PFSK-1 (cell line): ENCODE data around the gene WDR38.

Experiments used
- FOXP2 ChIP-seq: optimal IDR thresholded peaks from 2 replicates; pipeline ENCODE3; 2011; ENCODE audit warnings: borderline replicate concordance, control low read depth, inconsistent platforms; ENCODE audit not compliant: insufficient read depth; ENCODE audit errors: extremely low read length, extremely low read depth
- POLR2AphosphoS5 ChIP-seq: IDR thresholded peaks from 2 replicates; pipeline ENCODE4 v1.6.1; 2012; ENCODE audit warnings: low read depth, mild to moderate bottlenecking, control low read depth, low read length, moderate library complexity
- SIN3A ChIP-seq: IDR thresholded peaks from 2 replicates; pipeline ENCODE4 v1.6.1; 2012; ENCODE audit warnings: mild to moderate bottlenecking, low read length, moderate library complexity, borderline replicate concordance; ENCODE audit not compliant: insufficient read depth
- TAF1 ChIP-seq: IDR thresholded peaks from 2 replicates; pipeline ENCODE4 v1.6.1; 2012; ENCODE audit warnings: low read length, control low read depth, borderline replicate concordance; ENCODE audit not compliant: insufficient read depth
- TF ChIP-seq, protein P1 (sequence below), 2 experiments: IDR thresholded peaks; 2 replicates each; pipeline versions ENCODE4 v1.6.1 to v1.8.0; 2011 to 2012; ENCODE audit warnings: low read depth in 2 of 2, low read length in 2 of 2, control low read depth in 1 of 2, inconsistent platforms in 1 of 2, mild to moderate bottlenecking in 1 of 2, moderate library complexity in 1 of 2; ENCODE audit not compliant: insufficient read depth in 1 of 2

Gene WDR38

DNA sequence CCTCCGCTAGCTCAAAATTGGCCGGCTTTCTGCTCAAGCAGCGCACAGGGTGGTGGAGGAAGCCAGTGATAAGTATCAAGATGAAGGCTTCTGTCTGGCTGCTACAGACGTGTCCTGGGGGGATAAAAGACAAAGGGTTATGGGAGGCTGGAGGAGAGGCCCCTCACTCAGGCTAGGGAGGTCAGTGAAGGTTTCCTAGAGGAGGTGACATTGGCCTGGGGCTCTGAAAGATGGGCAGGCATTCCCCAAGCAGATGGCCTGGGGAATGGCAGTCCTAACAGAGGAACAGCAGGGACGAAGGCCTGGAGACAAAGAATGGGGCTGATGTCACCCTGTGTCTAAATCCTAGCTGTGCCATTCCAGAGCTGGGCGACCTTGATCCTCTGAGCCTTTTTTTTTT, 44.0 kb upstream of the WDR38 start:
- TF ChIP-seq POLR2AphosphoS5 (no peak), FOXP2 (no peak), SIN3A (no peak), TAF1 (no peak)
- TF ChIP-seq, protein P1, sequence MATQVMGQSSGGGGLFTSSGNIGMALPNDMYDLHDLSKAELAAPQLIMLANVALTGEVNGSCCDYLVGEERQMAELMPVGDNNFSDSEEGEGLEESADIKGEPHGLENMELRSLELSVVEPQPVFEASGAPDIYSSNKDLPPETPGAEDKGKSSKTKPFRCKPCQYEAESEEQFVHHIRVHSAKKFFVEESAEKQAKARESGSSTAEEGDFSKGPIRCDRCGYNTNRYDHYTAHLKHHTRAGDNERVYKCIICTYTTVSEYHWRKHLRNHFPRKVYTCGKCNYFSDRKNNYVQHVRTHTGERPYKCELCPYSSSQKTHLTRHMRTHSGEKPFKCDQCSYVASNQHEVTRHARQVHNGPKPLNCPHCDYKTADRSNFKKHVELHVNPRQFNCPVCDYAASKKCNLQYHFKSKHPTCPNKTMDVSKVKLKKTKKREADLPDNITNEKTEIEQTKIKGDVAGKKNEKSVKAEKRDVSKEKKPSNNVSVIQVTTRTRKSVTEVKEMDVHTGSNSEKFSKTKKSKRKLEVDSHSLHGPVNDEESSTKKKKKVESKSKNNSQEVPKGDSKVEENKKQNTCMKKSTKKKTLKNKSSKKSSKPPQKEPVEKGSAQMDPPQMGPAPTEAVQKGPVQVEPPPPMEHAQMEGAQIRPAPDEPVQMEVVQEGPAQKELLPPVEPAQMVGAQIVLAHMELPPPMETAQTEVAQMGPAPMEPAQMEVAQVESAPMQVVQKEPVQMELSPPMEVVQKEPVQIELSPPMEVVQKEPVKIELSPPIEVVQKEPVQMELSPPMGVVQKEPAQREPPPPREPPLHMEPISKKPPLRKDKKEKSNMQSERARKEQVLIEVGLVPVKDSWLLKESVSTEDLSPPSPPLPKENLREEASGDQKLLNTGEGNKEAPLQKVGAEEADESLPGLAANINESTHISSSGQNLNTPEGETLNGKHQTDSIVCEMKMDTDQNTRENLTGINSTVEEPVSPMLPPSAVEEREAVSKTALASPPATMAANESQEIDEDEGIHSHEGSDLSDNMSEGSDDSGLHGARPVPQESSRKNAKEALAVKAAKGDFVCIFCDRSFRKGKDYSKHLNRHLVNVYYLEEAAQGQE (IDR thresholded peaks at IDR 0.05; ENCODE audit: insufficient read depth in 1 of 2, low read depth in 2 of 2, low read length in 2 of 2), result no peak

DNA sequence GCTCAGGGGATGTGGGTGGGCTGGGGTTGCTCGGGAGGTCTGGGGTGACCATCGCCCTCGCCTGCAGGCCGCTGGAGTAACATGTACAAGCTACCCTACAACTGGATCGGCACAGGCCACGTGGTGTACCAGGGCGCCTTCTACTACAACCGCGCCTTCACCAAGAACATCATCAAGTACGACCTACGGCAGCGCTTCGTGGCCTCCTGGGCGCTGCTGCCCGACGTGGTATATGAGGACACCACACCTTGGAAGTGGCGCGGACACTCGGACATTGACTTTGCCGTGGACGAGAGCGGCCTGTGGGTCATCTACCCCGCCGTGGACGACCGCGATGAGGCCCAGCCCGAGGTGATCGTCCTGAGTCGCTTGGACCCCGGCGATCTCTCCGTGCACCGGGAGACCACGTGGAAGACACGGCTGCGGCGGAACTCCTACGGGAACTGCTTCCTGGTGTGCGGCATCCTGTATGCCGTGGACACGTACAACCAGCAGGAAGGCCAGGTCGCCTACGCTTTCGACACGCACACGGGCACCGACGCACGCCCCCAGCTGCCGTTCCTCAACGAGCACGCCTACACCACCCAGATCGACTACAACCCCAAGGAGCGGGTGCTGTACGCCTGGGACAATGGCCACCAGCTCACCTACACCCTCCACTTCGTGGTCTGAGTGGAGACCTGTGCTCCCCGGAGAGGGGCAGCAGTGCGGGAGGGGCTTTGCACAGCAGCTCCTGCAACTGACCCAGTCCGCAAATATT, 43.3 kb upstream of the WDR38 start:
- TF ChIP-seq FOXP2 (no peak), TAF1 (no peak), SIN3A (no peak)
- TF ChIP-seq, protein P1 (IDR thresholded peaks at IDR 0.05; ENCODE audit: insufficient read depth in 1 of 2, low read depth in 2 of 2, low read length in 2 of 2), result no peak

DNA sequence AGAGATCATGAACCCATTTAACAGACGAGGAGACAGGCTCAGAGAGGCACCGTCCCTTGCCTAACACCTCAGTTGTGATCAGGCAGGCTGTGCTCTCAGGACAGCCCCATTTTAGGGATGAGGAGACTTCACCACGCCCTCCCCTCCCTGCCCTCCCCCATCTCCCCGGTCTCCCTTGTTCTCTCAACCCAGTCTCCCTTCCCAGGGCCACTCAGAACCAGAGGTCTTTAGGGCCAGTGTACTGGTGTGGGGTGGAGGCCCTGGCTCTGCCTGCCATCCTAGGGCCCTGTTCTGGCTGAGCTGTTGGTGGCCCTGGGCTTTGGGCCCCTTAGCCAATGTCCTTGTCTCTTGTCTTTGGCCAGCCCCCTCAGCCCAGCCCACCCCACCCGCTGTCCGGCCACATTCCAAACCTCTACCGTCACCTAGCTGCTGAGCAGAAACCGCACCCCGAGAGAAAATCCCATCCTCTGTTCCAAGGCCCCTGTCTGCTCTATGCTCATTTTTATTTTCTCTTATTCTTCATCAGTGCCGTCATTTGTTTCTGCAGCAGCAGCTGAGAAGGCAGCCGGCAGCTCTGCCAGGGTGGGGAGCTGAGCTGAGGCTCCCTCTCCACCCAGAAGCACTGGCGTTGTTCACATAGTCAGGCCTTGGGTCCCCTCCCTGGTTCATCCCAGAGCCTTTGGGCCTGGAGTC, 42.5 kb upstream of the WDR38 start:
- TF ChIP-seq POLR2AphosphoS5 (no peak), SIN3A (no peak), FOXP2 (no peak), TAF1 (no peak)
- TF ChIP-seq, protein P1 (IDR thresholded peaks at IDR 0.05; ENCODE audit: insufficient read depth in 1 of 2, low read depth in 2 of 2, low read length in 2 of 2), result no peak

DNA sequence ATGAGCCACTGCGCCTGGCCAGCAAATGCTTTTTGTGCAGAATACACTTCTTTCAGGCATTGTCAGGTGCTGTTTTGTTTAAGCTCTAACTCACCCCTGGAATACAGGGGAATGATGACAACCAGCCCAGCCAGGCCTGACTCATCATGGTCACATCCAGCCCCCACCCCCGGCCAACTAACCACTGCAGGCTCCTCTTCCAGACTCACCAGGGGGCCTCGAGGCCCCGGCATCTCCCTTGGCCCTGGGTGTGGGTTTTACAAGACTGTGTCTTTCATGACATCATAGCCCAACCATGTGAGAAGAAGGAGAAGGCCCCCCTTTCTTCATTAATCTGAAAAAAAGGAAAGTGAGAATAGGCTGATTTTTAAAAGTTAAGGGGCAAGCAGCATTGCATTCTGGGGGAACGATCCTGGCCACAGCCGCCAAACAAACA, 40.8 kb upstream of the WDR38 start:
- TF ChIP-seq POLR2AphosphoS5 (no peak), SIN3A (no peak), TAF1 (no peak), FOXP2 (no peak)
- TF ChIP-seq, protein P1 (IDR thresholded peaks at IDR 0.05; ENCODE audit: insufficient read depth in 1 of 2, low read depth in 2 of 2, low read length in 2 of 2), result no peak
